Measurements from ENCODE around the gene ABCB6. TPM values are rescaled to one million over a fixed set of nuclear protein-coding genes. Genes with fewer than 3 reads are reported as not detected.
A peak's percentile ranks its signal among the peaks of the same experiment; 100 is the strongest.

Gene ABCB6
- total RNA-seq, 2 experiments from 2014 or later: 18.2 to 21.9 TPM

DNA sequence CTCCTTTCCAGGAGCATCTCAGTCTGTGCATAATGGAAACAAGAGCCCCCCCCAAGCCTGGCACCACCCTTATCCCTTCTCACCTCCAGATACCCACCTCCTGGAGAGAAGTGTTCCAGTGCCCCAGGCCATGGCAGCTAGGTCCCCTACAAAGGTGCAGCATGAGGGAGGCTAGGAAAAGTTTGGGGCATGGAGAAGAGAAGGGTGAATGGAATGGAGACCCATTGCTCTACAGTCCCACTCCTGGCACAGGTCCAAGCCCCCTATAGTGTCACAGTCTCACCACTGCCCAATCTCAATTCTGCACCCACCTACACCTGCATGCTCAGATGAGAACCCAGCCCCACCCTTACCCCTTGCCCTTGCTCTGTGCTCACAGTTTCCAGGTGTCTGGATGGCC is 49.8 kb downstream of the ABCB6 start:
- ATAC-seq (no peak), DNase-seq (no peak)
- H3K27ac Mint-ChIP-seq: no peak overlapping the region
- H3K9me3 Mint-ChIP-seq (ENCODE audit: low read depth): no peaks in the 10 kb centered on the region
- CTCF ChIA-PET: interaction anchor here (0.8 to 2.9 kb wide), 2 partner anchors 14 to 29 kb away, joined by 4 to 19 read pairs; no protein-coding TSS in a partner anchor
- H3K4me3 Mint-ChIP-seq: no peak overlapping the region
- peaks cover 10% of the 10 kb centered on the region for H3K4me1 Mint-ChIP-seq
- H3K36me3 Mint-ChIP-seq (ENCODE audit: low read depth): peaks cover 13% of the 10 kb centered on the region
- POLR2A ChIA-PET: no interaction called here
- intact Hi-C loops (cut with DNase I, micrococcal nuclease): no loop called here
- no peaks in the 10 kb centered on the region for H3K27me3 Mint-ChIP-seq

DNA sequence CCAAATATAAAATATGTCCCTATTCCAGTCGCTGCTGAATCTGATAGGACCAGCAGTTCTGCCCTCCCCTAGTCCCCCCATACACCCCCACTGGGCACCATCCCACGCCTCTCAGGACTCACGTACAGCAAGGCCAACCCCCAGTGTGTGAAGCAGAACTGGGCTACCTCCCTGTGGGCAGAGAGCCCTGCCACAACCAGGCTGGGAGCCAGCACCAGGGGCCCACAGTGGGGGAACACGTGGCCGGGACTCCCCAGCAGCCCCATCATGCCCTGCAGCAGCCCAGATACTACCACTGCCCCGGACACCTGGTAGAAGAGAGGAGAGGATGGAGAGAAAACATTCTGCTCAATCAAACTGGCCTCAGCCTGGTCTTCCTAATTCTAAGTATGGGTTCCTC is 50.2 kb downstream of the ABCB6 start:
- Mint-ChIP-seq H3K4me3 (no peak overlapping the region), H3K9me3 (ENCODE audit: low read depth) (no peaks in the 10 kb centered on the region), H3K27me3 (no peaks in the 10 kb centered on the region), H3K4me1 (peaks cover 10% of the 10 kb centered on the region), H3K36me3 (ENCODE audit: low read depth) (peaks cover 12% of the 10 kb centered on the region), H3K27ac (no peak overlapping the region)
- ChIA-PET POLR2A (no interaction called here), CTCF (no interaction called here)
- ATAC-seq: no peak
- intact Hi-C loops (cut with DNase I, micrococcal nuclease): no loop called here
- DNase-seq: no peak

DNA sequence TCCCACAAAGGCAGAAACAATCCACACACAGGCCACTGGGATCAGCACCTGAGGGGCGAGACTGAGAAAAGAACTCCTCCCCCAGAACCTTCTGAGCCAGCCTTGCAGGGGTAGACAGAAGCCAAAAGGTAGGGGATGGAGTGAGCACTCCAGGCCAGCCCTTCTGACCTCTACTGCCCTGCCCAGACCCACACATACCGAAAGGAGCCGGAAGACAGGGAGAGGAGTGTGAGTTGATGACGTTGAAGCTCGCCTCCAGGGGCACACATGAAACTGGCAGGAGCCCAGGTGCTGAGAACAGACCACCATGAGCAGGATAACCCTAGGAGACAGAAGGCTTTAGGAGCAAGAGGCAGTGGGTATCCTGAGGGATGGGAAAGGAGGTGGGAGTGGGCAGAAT is 50.8 kb downstream of the ABCB6 start:
- POLR2A ChIA-PET: no interaction called here
- H3K9me3 Mint-ChIP-seq (ENCODE audit: low read depth): no peaks in the 10 kb centered on the region

DNA sequence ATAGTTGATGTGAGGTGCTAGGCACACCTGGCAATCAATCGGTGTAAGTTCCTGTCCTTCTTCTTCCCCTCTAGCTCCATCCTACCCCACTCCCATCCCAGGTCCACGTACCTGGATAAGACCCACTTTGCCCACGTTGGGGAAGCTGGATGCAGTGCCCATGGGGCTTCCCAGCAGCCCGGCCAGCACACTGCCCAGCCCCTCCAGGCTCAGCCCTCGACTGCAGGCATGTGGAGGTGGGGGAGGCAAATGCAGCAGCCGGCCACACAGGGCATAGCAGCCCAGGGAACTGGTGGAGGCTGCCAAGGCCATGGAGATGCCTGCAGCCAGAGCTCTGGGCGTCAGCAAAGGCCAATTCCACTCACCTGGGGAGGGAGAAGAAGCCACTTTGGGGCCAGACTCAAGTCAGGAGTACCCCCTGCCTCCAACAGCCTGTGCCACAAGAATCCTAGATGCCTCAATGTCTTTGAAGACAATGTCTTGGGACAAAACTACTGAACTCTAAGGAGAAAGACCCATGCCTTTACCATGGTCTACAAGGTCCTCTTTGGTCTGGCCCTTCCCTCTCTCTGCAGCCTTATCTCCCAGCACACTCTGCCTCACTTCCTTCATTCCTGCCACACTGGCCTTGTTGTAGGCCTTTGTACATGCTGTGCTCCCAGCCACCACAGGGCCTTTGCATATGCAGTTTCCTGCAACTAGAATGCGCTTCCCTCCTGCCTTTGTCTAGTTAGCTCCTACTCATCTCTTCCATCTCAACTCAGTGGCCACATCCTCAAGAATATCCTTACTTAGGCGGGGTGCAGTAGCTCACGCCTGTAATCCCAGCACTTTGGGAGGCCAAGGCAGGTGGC is 53.5 kb downstream of the ABCB6 start:
- no peak for ATAC-seq
- Mint-ChIP-seq H3K9me3 (ENCODE audit: low read depth) (no peaks in the 10 kb centered on the region), H3K27me3 (no peaks in the 10 kb centered on the region), H3K4me1 (peaks cover 9% of the 10 kb centered on the region), H3K27ac (no peak overlapping the region), H3K4me3 (no peak overlapping the region), H3K36me3 (ENCODE audit: low read depth) (peaks cover 5% of the 10 kb centered on the region)
- POLR2A ChIA-PET: no interaction called here
- no peak for DNase-seq
- intact Hi-C loops (cut with DNase I, micrococcal nuclease): no loop called here
- CTCF ChIA-PET: no interaction called here

More for the DNA sequence above, 50.8 kb downstream of the ABCB6 start:
- H3K36me3 Mint-ChIP-seq (ENCODE audit: low read depth): peaks cover 8% of the 10 kb centered on the region
- intact Hi-C loops (cut with DNase I, micrococcal nuclease): no loop called here
- CTCF ChIA-PET: no interaction called here
- H3K27me3 Mint-ChIP-seq: no peaks in the 10 kb centered on the region
- ATAC-seq (no peak), DNase-seq (no peak)
- no peak overlapping the region for H3K27ac Mint-ChIP-seq
- H3K4me1 Mint-ChIP-seq: peaks cover 10% of the 10 kb centered on the region
- no peak overlapping the region for H3K4me3 Mint-ChIP-seq

DNA sequence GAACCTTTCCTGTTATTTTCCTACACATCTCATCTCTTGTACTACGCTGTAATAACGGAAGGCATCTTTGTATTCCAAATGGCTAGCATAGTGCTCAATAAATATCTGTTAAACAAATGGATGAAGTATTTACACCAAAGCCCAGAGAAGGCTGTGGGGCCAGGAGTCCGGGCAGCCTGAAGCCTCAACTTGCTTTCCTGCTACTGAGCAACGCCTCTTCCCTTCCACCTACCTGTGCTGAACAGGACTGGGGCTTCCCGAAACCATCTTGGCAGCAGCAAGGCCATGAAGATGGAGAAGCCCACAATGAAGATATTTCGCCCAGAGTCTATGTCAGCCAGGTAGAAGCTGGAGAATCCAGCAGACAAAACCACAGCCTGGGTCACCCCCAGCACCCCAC is 55.6 kb downstream of the ABCB6 start:
- H3K36me3 Mint-ChIP-seq (ENCODE audit: low read depth): peaks cover 5% of the 10 kb centered on the region
- no peak overlapping the region for H3K27ac Mint-ChIP-seq
- no peaks in the 10 kb centered on the region for H3K27me3 Mint-ChIP-seq
- DNase-seq: no peak
- H3K4me1 Mint-ChIP-seq: peaks cover 13% of the 10 kb centered on the region
- CTCF ChIA-PET: interaction anchor here (0.7 to 1.3 kb wide), 6 partner anchors 9 to 711 kb away, joined by 3 to 4 read pairs (median 4); partner anchors contain the start of gene CNPPD1
- POLR2A ChIA-PET: no interaction called here
- no peaks in the 10 kb centered on the region for H3K9me3 Mint-ChIP-seq (ENCODE audit: low read depth)
- no peak overlapping the region for H3K4me3 Mint-ChIP-seq
- intact Hi-C loops (cut with DNase I, micrococcal nuclease): loop anchor here (5.0 kb wide), 2 partner anchors 189 to 379 kb away; partner anchors contain the start of genes CHPF (in 1 of the 2) and TMEM198 (in 1 of the 2)
- no peak for ATAC-seq

DNA sequence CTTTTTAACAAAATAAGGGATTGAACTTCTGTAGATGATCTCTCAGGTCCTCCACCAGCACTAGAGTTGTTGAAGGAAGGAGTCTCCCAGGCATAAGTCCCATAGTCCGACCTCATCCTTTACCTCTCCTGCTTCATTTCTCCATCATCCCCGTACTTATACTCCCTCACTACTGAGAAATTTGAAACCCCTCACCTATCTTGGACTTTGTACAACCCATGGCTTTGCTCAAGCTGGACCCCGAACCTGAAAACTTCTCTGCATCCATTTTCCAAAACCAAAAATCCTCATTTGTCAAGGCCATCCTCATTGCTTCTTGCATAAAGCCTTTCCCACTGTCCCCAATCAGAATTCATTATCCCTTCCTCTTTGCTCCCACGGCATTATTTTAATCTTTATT is 57.7 kb downstream of the ABCB6 start:
- H3K27ac Mint-ChIP-seq: peak overlapping the region; percentile 88
- ChIA-PET CTCF (interaction anchor here (1.1 to 3.0 kb wide), 2 partner anchors 11 to 32 kb away, joined by 3 to 12 read pairs; no protein-coding TSS in a partner anchor), POLR2A (no interaction called here)
- peak overlapping the region; percentile 81 for H3K4me3 Mint-ChIP-seq
- peaks cover 9% of the 10 kb centered on the region for H3K36me3 Mint-ChIP-seq (ENCODE audit: low read depth)
- intact Hi-C loops (cut with DNase I, micrococcal nuclease): loop anchor here (2.0 to 5.0 kb wide), 4 partner anchors 58 to 381 kb away; partner anchors contain the start of genes ABCB6 (in 1 of the 2), CHPF (in 1 of the 2) and TMEM198 (in 1 of the 2)
- no peaks in the 10 kb centered on the region for H3K27me3 Mint-ChIP-seq
- DNase-seq (no peak), ATAC-seq (no peak)
- H3K9me3 Mint-ChIP-seq (ENCODE audit: low read depth): no peaks in the 10 kb centered on the region
- peaks cover 13% of the 10 kb centered on the region for H3K4me1 Mint-ChIP-seq

DNA sequence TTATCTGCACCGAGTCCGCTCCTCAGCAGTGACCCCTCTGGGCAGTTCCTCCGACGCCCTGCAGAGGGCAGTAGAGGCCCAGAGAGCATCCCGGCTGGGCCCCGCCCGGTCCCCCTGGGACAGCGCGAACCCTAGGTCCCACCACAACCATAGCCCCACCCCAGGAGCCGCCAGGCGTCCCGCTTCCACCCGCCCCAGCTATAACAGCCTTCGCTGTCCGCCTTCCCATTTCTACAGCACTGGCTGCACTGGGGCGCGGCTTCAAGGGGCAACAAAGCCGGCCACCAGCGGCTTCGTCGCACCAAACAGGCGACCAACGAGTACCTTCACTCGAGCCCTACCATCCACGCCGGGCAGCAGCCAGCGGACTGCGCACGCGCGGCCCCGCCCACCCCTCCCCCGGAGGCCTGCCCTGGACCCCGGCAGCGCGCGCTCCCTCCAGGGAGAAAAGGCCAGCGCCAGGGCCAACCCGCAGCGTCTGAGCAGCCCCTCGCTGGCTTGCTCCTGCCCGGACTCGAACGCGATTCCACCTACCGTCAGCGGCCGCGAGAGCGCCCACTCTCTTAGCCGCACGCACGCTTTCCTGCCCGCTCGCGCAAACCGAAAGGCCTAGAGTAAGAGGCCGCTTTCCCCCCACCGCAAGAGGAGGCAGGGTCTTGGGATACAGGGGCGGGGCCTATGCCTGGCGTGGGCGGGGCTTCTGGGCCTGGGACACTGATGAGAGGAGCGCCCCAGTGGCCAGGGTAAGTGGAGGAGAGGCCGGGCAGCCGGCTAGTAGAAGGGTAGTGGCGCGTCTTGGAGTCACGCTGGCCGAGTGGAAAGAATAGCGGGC is 58.4 kb downstream of the ABCB6 start, which contains the start of gene NHEJ1:
Gene NHEJ1, minus strand, starts transcription at position 630 of the 832 bp plus-strand sequence. CDS start 2,453 bp downstream, outside the sequence.
- H3K4me3 Mint-ChIP-seq: peak within 1 kb of the TSS; percentile 81
- no peaks in the 10 kb centered on the region for H3K9me3 Mint-ChIP-seq (ENCODE audit: low read depth)
- H3K36me3 Mint-ChIP-seq (ENCODE audit: low read depth): peaks cover 9% of the 10 kb centered on the region
- peaks cover 13% of the 10 kb centered on the region for H3K4me1 Mint-ChIP-seq
- POLR2A ChIA-PET: interaction anchor here (0.6 kb wide), 1 partner anchor 10 kb away, joined by 11 read pairs; the partner anchor contains the start of gene SLC23A3
- DNase-seq (peak; percentile 97), ATAC-seq (peak; percentile 89)
- no peaks in the 10 kb centered on the region for H3K27me3 Mint-ChIP-seq
- peak within 1 kb of the TSS; percentile 88 for H3K27ac Mint-ChIP-seq
- intact Hi-C loops (cut with DNase I, micrococcal nuclease): loop anchor here (1.0 to 5.0 kb wide), 19 partner anchors 16 to 450 kb away; partner anchors contain the start of genes ABCB6 (in 2 of the 2), ANKZF1 (in 2 of the 2), ATG9A (in 2 of the 2) and TUBA4A (in 2 of the 2)
- CTCF ChIA-PET: interaction anchor here (0.6 to 10.4 kb wide), 29 partner anchors 10 to 232 kb away, joined by 3 to 125 read pairs (median 4); partner anchors contain the start of genes ABCB6, CNPPD1, DNAJB2 and IHH

Other genes with a start within 250 kb of the ABCB6 start
- not detected for gene FEV, start 233.8 kb downstream of the ABCB6 start, total RNA-seq
- not detected for gene CRYBA2, start 225.5 kb downstream of the ABCB6 start, total RNA-seq
- gene CFAP65, start 177.4 kb downstream of the ABCB6 start, total RNA-seq: not detected
- gene IHH, start 158.0 kb downstream of the ABCB6 start, total RNA-seq: under 1 TPM in 1 of 2 experiments, not detected in 1; 0.12 TPM
- 10 to 100 TPM; 20.7 to 23.8 TPM for gene NHEJ1, start 58.1 kb downstream of the ABCB6 start, total RNA-seq
- gene SLC23A3, start 48.9 kb downstream of the ABCB6 start, total RNA-seq: 1 to 10 TPM; 1.2 to 1.9 TPM
- gene CNPPD1, start 42.0 kb downstream of the ABCB6 start, total RNA-seq: 10 to 100 TPM; 38.7 to 41.4 TPM
- gene RETREG2, start 40.7 kb downstream of the ABCB6 start, total RNA-seq: 10 to 100 TPM; 58.8 to 70.1 TPM
- gene ZFAND2B, start 12.2 kb downstream of the ABCB6 start, total RNA-seq: 10 to 100 TPM; 21.5 to 27.6 TPM
- 10 to 100 TPM; 43.5 to 45.6 TPM for gene ATG9A, start 10.7 kb upstream of the ABCB6 start, total RNA-seq
- 100 to 1,000 TPM; 140 to 166 TPM for gene ANKZF1, start 10.8 kb upstream of the ABCB6 start, total RNA-seq
- gene GLB1L, start 26.5 kb upstream of the ABCB6 start, total RNA-seq: 1 to 10 TPM; 2.7 to 4.2 TPM
- 10 to 100 TPM; 34.3 to 35.4 TPM for gene STK16, start 26.5 kb upstream of the ABCB6 start, total RNA-seq
- gene TUBA4B, start 34.3 kb upstream of the ABCB6 start, total RNA-seq: not detected
- gene TUBA4A, start 35.0 kb upstream of the ABCB6 start, total RNA-seq: 100 to 1,000 TPM; 210 to 369 TPM
- 10 to 100 TPM; 51.8 to 62.8 TPM for gene DNAJB2, start 60.4 kb upstream of the ABCB6 start, total RNA-seq
- under 1 TPM; 0.30 to 0.43 TPM for gene PTPRN, start 90.4 kb upstream of the ABCB6 start, total RNA-seq
- not detected for gene RESP18, start 113.8 kb upstream of the ABCB6 start, total RNA-seq
- gene DNPEP, start 169.0 kb upstream of the ABCB6 start, total RNA-seq: 10 to 100 TPM; 81.0 to 93.1 TPM
- gene DES, start 199.4 kb upstream of the ABCB6 start, total RNA-seq: not detected
- 1 to 10 TPM in 1 of 2 experiments, under 1 TPM in 1; 0.89 to 1.4 TPM for gene SPEG, start 215.9 kb upstream of the ABCB6 start, total RNA-seq

All from activated CD4-positive, alpha-beta T cell treated with anti-CD3 and anti-CD28 coated beads for 36 hours (primary cell).